NB4 (cell line): ENCODE results near the gene DLEC1.
"Not testable (repeated sequence)": the region's sequence is repeated elsewhere in the genome, so short reads cannot be mapped to it uniquely, and the experiment has no call there.

ENCODE experiments used
- DNase-seq: peaks from one replicate; pipeline ENCODE4 v3.0.0; 2010; ENCODE audit warnings: low read depth
- H3K4me3 ChIP-seq: one replicate; pipeline ENCODE4 v1.5.1; 2011; ENCODE audit warnings: mild to moderate bottlenecking, low read depth, low read length, moderate library complexity
- MYC ChIP-seq: IDR thresholded peaks from 2 replicates; pipeline ENCODE4 v1.6.1; 2011; ENCODE audit warnings: low read depth, low read length
- POLR2A ChIP-seq: IDR thresholded peaks from 2 replicates; pipeline ENCODE4 v1.6.1; 2011; ENCODE audit warnings: mild to moderate bottlenecking; ENCODE audit not compliant: insufficient read length; ENCODE audit errors: extremely low read depth
- TF ChIP-seq, protein P1 (sequence below): IDR thresholded peaks from one replicate; pipeline ENCODE4 v1.5.1; 2012; ENCODE audit warnings: low read depth, low read length
- TF ChIP-seq, protein P2 (sequence below): IDR thresholded peaks from 2 replicates; pipeline ENCODE4 v1.6.1; 2011; ENCODE audit warnings: low read depth, low read length

DLEC1 gene

GRCh38 chr3:38083871-38084333 lies 44.9 kb downstream of the DLEC1 start:
- no peak overlapping the region for H3K4me3 ChIP-seq
- TF ChIP-seq, protein P1, sequence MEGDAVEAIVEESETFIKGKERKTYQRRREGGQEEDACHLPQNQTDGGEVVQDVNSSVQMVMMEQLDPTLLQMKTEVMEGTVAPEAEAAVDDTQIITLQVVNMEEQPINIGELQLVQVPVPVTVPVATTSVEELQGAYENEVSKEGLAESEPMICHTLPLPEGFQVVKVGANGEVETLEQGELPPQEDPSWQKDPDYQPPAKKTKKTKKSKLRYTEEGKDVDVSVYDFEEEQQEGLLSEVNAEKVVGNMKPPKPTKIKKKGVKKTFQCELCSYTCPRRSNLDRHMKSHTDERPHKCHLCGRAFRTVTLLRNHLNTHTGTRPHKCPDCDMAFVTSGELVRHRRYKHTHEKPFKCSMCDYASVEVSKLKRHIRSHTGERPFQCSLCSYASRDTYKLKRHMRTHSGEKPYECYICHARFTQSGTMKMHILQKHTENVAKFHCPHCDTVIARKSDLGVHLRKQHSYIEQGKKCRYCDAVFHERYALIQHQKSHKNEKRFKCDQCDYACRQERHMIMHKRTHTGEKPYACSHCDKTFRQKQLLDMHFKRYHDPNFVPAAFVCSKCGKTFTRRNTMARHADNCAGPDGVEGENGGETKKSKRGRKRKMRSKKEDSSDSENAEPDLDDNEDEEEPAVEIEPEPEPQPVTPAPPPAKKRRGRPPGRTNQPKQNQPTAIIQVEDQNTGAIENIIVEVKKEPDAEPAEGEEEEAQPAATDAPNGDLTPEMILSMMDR = no peak
- no peak for DNase-seq

DNA sequence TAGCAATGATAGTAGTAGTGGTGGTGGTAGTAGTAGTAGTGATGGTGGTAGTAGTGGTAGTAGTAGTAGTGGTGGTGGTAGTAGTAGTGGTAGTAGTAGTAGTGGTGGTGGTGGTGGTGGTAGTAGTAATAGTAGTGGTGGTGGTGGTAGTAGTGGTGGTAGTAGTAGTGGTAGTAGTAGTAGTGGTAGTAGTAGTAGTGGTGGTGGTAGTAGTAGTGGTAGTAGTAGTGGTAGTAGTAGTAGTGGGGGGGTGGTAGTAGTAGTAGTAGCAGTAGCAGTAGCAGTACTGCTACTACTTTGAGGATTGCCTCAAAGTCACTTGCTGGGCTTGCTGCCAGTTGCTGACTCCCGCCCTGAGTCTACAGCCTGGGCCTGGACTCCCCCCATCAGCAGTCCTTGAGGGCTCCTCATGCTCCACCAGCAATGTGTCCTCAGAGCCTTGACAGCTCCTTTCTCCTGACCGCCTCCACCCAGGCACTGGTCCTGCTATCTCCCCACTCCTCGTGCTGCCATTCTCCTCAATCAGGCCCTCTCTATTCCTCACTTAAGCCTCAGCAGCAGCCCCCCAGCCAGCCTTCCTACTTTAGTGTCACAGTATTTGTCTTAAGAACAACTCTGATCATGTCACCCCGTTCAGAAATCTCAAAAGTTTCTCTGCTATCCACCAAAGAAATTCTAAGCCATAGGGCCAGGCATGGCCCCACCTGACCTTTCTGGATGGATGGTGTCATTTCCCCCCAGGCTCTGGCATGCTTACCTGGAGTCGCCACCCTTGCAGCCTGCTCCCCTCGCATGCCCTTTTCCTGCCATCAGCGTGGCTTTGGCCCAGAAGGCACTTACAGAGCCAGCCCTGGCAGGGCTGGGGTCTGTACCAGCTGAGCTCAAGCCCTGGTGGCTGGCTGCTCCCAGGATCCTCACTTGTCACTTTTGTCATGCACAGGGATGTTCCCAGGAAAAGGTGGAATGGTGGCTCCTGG lies 45.6 kb downstream of the DLEC1 start:
- DNase-seq = peak; percentile 39
- TF ChIP-seq, protein P2, sequence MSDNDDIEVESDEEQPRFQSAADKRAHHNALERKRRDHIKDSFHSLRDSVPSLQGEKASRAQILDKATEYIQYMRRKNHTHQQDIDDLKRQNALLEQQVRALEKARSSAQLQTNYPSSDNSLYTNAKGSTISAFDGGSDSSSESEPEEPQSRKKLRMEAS = no peak
- no peak for TF ChIP-seq POLR2A
- TF ChIP-seq MYC = no peak
- TF ChIP-seq, protein P1 = no peak
- no peak overlapping the region for H3K4me3 ChIP-seq

GRCh38 chr3:38085311-38085942 lies 46.4 kb downstream of the DLEC1 start:
- TF ChIP-seq POLR2A (no peak), MYC (no peak)
- TF ChIP-seq, protein P2 = no peak
- TF ChIP-seq, protein P1 = no peak
- no peak for DNase-seq
- no peak overlapping the region for H3K4me3 ChIP-seq

DNA sequence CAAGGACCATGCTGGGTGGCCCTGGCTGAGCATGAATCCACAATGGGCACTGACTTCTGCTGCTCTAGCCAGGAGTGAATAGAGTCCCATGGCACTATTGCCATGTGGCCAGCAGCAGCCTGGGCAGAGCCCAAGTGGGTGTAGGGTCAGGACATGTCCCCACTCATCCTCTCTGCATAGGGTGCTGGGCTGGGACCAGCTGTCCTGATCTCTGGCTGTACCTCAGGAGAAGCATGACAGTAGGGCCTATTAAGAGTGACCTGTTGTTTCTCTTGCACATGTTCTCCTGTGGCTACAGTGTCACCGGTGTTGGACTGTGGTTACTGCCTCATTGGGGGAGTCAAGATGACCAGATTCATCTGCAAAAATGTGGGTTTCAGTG lies 46.9 kb downstream of the DLEC1 start:
- no peak for DNase-seq
- TF ChIP-seq, protein P1 = no peak
- TF ChIP-seq MYC (no peak), POLR2A (no peak)
- TF ChIP-seq, protein P2 = no peak
- no peak overlapping the region for H3K4me3 ChIP-seq

DNA sequence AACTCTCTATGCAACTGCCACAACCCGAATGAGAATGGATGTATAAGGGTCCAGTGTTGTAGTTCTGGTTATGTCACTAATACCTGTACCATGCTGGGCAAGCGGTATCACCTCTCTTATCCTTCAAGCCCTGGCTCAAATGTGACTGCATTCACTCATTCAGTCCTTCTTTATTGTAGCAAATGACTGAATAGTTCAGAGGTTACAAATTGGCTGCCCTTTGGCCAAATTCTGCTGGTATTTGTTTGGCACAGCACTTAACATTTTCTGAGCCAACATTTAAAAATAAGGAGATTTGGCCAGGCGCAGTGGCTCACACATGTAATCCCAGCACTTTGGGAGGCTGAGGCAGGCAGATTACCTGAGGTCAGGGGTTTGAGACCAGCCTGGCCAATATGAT lies 47.5 kb downstream of the DLEC1 start:
- TF ChIP-seq, protein P2 = no peak
- TF ChIP-seq MYC (no peak), POLR2A (no peak)
- TF ChIP-seq, protein P1 = no peak
- DNase-seq = no peak
- no peak overlapping the region for H3K4me3 ChIP-seq

DNA sequence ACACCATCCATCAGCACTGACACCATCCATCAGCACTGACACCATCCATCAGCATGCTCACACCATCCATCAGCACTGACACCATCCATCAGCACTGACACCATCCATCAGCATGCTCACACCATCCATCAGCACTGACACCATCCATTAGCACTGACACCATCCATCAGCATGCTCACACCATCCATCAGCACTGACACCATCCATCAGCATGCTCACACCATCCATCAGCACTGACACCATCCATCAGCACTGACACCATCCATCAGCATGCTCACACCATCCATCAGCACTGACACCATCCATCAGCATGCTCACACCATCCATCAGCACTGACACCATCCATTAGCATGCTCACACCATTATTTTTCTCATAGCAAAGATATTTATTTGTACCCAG lies 48.3 kb downstream of the DLEC1 start:
- not testable (repeated sequence) for DNase-seq, H3K4me3 ChIP-seq
